NCI-H146 treated with DMSO at 0.1 percent for 48 hours (cell line): ENCODE measurements around the gene CCP110.
A peak's percentile ranks its signal among the peaks of the same experiment; 100 is the strongest.

ENCODE experiments used
- DNase-seq: peaks from one replicate; lab custom pipeline; 2025; ENCODE audit not compliant: unreplicated experiment; lab: John Stamatoyannopoulos, UW

Gene CCP110

GRCh38 chr16:19599968-19600716 is 76.4 kb downstream of the CCP110 start:
- no peak for DNase-seq

- DNase-seq: peak; percentile 7
These were observed 77.6 kb downstream of the CCP110 start for GRCh38 chr16:19601083-19601976.
